ENCODE data around the gene SOCS7. TPM values are rescaled to one million over a fixed set of nuclear protein-coding genes. Genes with fewer than 3 reads are reported as not detected.

SOCS7 gene
- total RNA-seq, 1 experiment from 2014 or later = 31.0 TPM

- no peaks in the 10 kb centered on the region for H3K36me3 ChIP-seq (ENCODE audit: control insufficient read depth, insufficient read depth, low read length)
Measured at GRCh38 chr17:38332735-38333134, 18.9 kb upstream of the SOCS7 start.

GRCh38 chr17:38333635-38334295, 17.9 kb upstream of the SOCS7 start:
- ATAC-seq (peak; percentile 78; the same call in 1 of the 2 replicates), DNase-seq (ENCODE audit: low read depth, low spot score) (no peak)
- intact Hi-C loops (cut with micrococcal nuclease; ENCODE audit: unreplicated experiment) (no loop called here), in situ Hi-C loops (cut with HindIII; ENCODE audit: low pct_unique_long_range_greater_than_20kb, low sequenced_read_pairs) (no loop called here)
- ChIA-PET POLR2A (interaction anchor here (0.5 to 0.6 kb wide), 2 partner anchors 75 to 224 kb away, joined by 6 to 7 read pairs; no protein-coding TSS in a partner anchor), CTCF (interaction anchor here (0.6 to 0.7 kb wide), 2 partner anchors 14 to 18 kb away, joined by 3 to 4 read pairs; partner anchors contain the start of gene SOCS7)
- Histone ChIP-seq H3K9me3 (ENCODE audit: control insufficient read depth, insufficient read depth, low read depth, low read length) (no peaks in the 10 kb centered on the region), H3K27me3 (ENCODE audit: control insufficient read depth, insufficient read depth, low read length) (no peaks in the 10 kb centered on the region), H3K27ac (ENCODE audit: low read length) (no peak overlapping the region), H3K36me3 (ENCODE audit: control insufficient read depth, insufficient read depth, low read length) (no peaks in the 10 kb centered on the region), H3K4me3 (ENCODE audit: low read depth in 2 of 2, low read length in 2 of 2) (no peak overlapping the region), H3K4me1 (ENCODE audit: control insufficient read depth, insufficient read depth, low read length) (no peaks in the 10 kb centered on the region)
- TF ChIP-seq POLR2AphosphoS5 (IDR thresholded peaks at IDR 0.05; ENCODE audit: low read depth, low read length) (no peak), CTCF (IDR thresholded peaks at IDR 0.05) (peak; percentile 77), REST (IDR thresholded peaks at IDR 0.05; ENCODE audit: insufficient read depth in 1 of 2, low read depth in 2 of 2, low read length in 1 of 2) (no peak), TCF7L2 (IDR thresholded peaks at IDR 0.05; ENCODE audit: low read depth, low read length) (no peak), SIN3A (IDR thresholded peaks at IDR 0.05; ENCODE audit: borderline replicate concordance, insufficient read depth, low read depth, low read length) (no peak)
- BruUV-seq (replicated peaks) = no TSS peak

More at GRCh38 chr17:38332735-38333134, 18.9 kb upstream of the SOCS7 start:
- Histone ChIP-seq H3K4me1 (ENCODE audit: control insufficient read depth, insufficient read depth, low read length) (no peaks in the 10 kb centered on the region), H3K27me3 (ENCODE audit: control insufficient read depth, insufficient read depth, low read length) (no peaks in the 10 kb centered on the region), H3K27ac (ENCODE audit: low read length) (no peak overlapping the region), H3K9me3 (ENCODE audit: control insufficient read depth, insufficient read depth, low read depth, low read length) (no peaks in the 10 kb centered on the region), H3K4me3 (ENCODE audit: low read depth in 2 of 2, low read length in 2 of 2) (no peak overlapping the region)
- DNase-seq (ENCODE audit: low read depth, low spot score) (no peak), ATAC-seq (no peak)
- TF ChIP-seq CTCF (IDR thresholded peaks at IDR 0.05) (no peak), REST (IDR thresholded peaks at IDR 0.05; ENCODE audit: insufficient read depth in 1 of 2, low read depth in 2 of 2, low read length in 1 of 2) (no peak), POLR2AphosphoS5 (IDR thresholded peaks at IDR 0.05; ENCODE audit: low read depth, low read length) (no peak), TCF7L2 (IDR thresholded peaks at IDR 0.05; ENCODE audit: low read depth, low read length) (no peak), SIN3A (IDR thresholded peaks at IDR 0.05; ENCODE audit: borderline replicate concordance, insufficient read depth, low read depth, low read length) (no peak)
- ChIA-PET POLR2A (no interaction called here), CTCF (no interaction called here)
- intact Hi-C loops (cut with micrococcal nuclease; ENCODE audit: unreplicated experiment) (no loop called here), in situ Hi-C loops (cut with HindIII; ENCODE audit: low pct_unique_long_range_greater_than_20kb, low sequenced_read_pairs) (no loop called here)
- BruUV-seq (replicated peaks) = no TSS peak

Data from Panc1 (cell line).